H9 (cell line): ENCODE data around the gene LARP4B. TPM values are rescaled to one million over a fixed set of nuclear protein-coding genes. Genes with fewer than 3 reads are reported as not detected.

Experiments
- DNase-seq: peaks from one replicate; pipeline ENCODE4 v3.0.0-alpha.2; 2017
- H2AFZ ChIP-seq: one replicate; pipeline ENCODE4 v1.6.1; 2013; ENCODE audit warnings: mild to moderate bottlenecking, low read length, control low read depth, moderate library complexity
- H2AK5ac ChIP-seq: 2 replicates; pipeline ENCODE4 v1.6.1; 2013; ENCODE audit warnings: low read length, control low read depth, mixed read lengths; ENCODE audit not compliant: insufficient read length
- H2BK120ac ChIP-seq: one replicate; pipeline ENCODE4 v1.6.1; 2013; ENCODE audit warnings: low read depth, mild to moderate bottlenecking, low read length, control low read depth, inconsistent platforms; ENCODE audit not compliant: poor library complexity, severe bottlenecking
- H2BK12ac ChIP-seq: 2 replicates; pipeline ENCODE4 v1.6.1; 2013; ENCODE audit warnings: low read length, control low read depth, mixed read lengths, low read depth; ENCODE audit not compliant: insufficient read length
- H2BK15ac ChIP-seq: 2 replicates; pipeline ENCODE4 v1.6.1; 2013; ENCODE audit warnings: low read depth, low read length, control low read depth
- H2BK20ac ChIP-seq: one replicate; pipeline ENCODE4 v1.6.1; 2013; ENCODE audit warnings: low read depth, mild to moderate bottlenecking, low read length, control low read depth, inconsistent platforms; ENCODE audit not compliant: poor library complexity, severe bottlenecking
- H2BK5ac ChIP-seq: 2 replicates; pipeline ENCODE4 v1.6.1; 2013; ENCODE audit warnings: low read length, control low read depth, mixed read lengths; ENCODE audit not compliant: insufficient read length
- H3K14ac ChIP-seq: 2 replicates; pipeline ENCODE4 v1.6.1; 2013; ENCODE audit warnings: low read length, control low read depth; ENCODE audit not compliant: insufficient read depth
- H3K18ac ChIP-seq: 2 replicates; pipeline ENCODE4 v1.6.1; 2013; ENCODE audit warnings: low read depth, mild to moderate bottlenecking, mixed read lengths, low read length, control low read depth; ENCODE audit not compliant: insufficient read length
- H3K23ac ChIP-seq: 2 replicates; pipeline ENCODE4 v1.6.1; 2013; ENCODE audit warnings: low read length, control low read depth, mixed read lengths, low read depth; ENCODE audit not compliant: insufficient read length
- H3K23me2 ChIP-seq: 2 replicates; pipeline ENCODE4 v1.6.1; 2013; ENCODE audit warnings: low read depth, mild to moderate bottlenecking, mixed read lengths, low read length, control low read depth; ENCODE audit not compliant: insufficient read length, poor library complexity, severe bottlenecking
- H3K27ac ChIP-seq: 2 replicates; pipeline ENCODE4 v1.5.1; 2013; ENCODE audit warnings: low read length, control low read depth, mixed read lengths, low read depth; ENCODE audit not compliant: insufficient read length
- H3K27me3 ChIP-seq: 2 replicates; pipeline ENCODE4 v1.6.1; 2013; ENCODE audit warnings: low read length, control low read depth, inconsistent platforms; ENCODE audit not compliant: insufficient read depth
- H3K4ac ChIP-seq: 2 replicates; pipeline ENCODE4 v1.6.1; 2013; ENCODE audit warnings: low read depth, mild to moderate bottlenecking, control low read depth, inconsistent platforms, low read length, moderate library complexity
- H3K4me1 ChIP-seq: 2 replicates; pipeline ENCODE4 v1.6.1; 2013; ENCODE audit warnings: low read length, control low read depth, inconsistent platforms; ENCODE audit not compliant: insufficient read depth
- H3K4me2 ChIP-seq: 2 replicates; pipeline ENCODE4 v1.6.1; 2013; ENCODE audit warnings: low read length, control low read depth, mixed read lengths; ENCODE audit not compliant: insufficient read length, insufficient read depth
- H3K56ac ChIP-seq: 2 replicates; pipeline ENCODE4 v1.6.1; 2013; ENCODE audit warnings: low read depth, mild to moderate bottlenecking, mixed read lengths, low read length, control low read depth; ENCODE audit not compliant: insufficient read length
- H3K79me1 ChIP-seq: 2 replicates; pipeline ENCODE4 v1.6.1; 2013; ENCODE audit warnings: low read depth, mild to moderate bottlenecking, moderate library complexity, low read length, control low read depth, inconsistent platforms; ENCODE audit not compliant: insufficient read depth, poor library complexity, severe bottlenecking
- H3K79me2 ChIP-seq: 2 replicates; pipeline ENCODE4 v1.6.1; 2013; ENCODE audit warnings: low read length, control low read depth, inconsistent platforms; ENCODE audit not compliant: insufficient read depth
- H3K9ac ChIP-seq: 2 replicates; pipeline ENCODE4 v1.6.1; 2013; ENCODE audit warnings: low read length, control low read depth, mixed read lengths; ENCODE audit not compliant: insufficient read length; ENCODE audit errors: extremely low read depth
- H3K9me3 ChIP-seq: one replicate; pipeline ENCODE4 v1.6.1; 2013; ENCODE audit warnings: low read depth, low read length, inconsistent platforms; ENCODE audit not compliant: control insufficient read depth
- H3T11ph ChIP-seq: one replicate; pipeline ENCODE4 v1.6.1; 2013; ENCODE audit warnings: mild to moderate bottlenecking, low read length, control low read depth, inconsistent platforms
- H4K20me1 ChIP-seq: one replicate; pipeline ENCODE4 v1.6.1; 2013; ENCODE audit not compliant: control insufficient read depth, insufficient read length, insufficient read depth
- H4K5ac ChIP-seq: 2 replicates; pipeline ENCODE4 v1.6.1; 2013; ENCODE audit warnings: low read depth, mild to moderate bottlenecking, mixed read lengths, low read length, control low read depth; ENCODE audit not compliant: insufficient read length
- H4K8ac ChIP-seq: replicated peaks from 2 replicates; pipeline ENCODE4 v1.6.1; 2013; ENCODE audit warnings: low read length, control low read depth, mixed read lengths, low read depth; ENCODE audit not compliant: insufficient read length
- H4K91ac ChIP-seq: 2 replicates; pipeline ENCODE4 v1.6.1; 2013; ENCODE audit warnings: low read depth, mild to moderate bottlenecking, moderate library complexity, mixed read lengths, low read length, control low read depth; ENCODE audit not compliant: insufficient read length
- H3K27ac Mint-ChIP-seq, 3 experiments: 2 replicates in 2 of 3; 3 replicates in 1 of 3; pipeline ENCODE4 v1.8.0; 2020 to 2021; ENCODE audit warnings: mixed read lengths in 3 of 3, mild to moderate bottlenecking in 1 of 3, moderate library complexity in 1 of 3
- H3K27me3 Mint-ChIP-seq: 2 replicates; pipeline ENCODE4 v1.8.0; 2021; ENCODE audit warnings: low read depth, mild to moderate bottlenecking, moderate library complexity, mixed read lengths
- H3K36me3 Mint-ChIP-seq, 3 experiments: 2 replicates in 2 of 3; 3 replicates in 1 of 3; pipeline ENCODE4 v1.8.0; 2020 to 2021; ENCODE audit warnings: low read depth in 3 of 3, mixed read lengths in 3 of 3; ENCODE audit not compliant: insufficient read depth in 1 of 3
- H3K4me1 Mint-ChIP-seq, 2 experiments: 2 replicates each; pipeline ENCODE4 v1.8.0; 2020; ENCODE audit warnings: mixed read lengths in 2 of 2
- H3K4me3 Mint-ChIP-seq, 2 experiments: 2 replicates in 1 of 2; 3 replicates in 1 of 2; pipeline ENCODE4 v1.8.0; 2020 to 2021; ENCODE audit warnings: mild to moderate bottlenecking in 2 of 2, mixed read lengths in 2 of 2, moderate library complexity in 1 of 2
- H3K9me3 Mint-ChIP-seq, 2 experiments: 2 replicates in 1 of 2; 3 replicates in 1 of 2; pipeline ENCODE4 v1.8.0; 2020; ENCODE audit warnings: mild to moderate bottlenecking in 2 of 2, mixed read lengths in 2 of 2, moderate library complexity in 1 of 2
- CTCF ChIP-seq: fragments of 200-600 bp; sonication (generic); conservative IDR thresholded peaks from 3 replicates; pipeline ENCODE4 v1.8.0; 2021; ENCODE audit warnings: antibody characterized with exemption, mild to moderate bottlenecking
- WGBS: extraction: QIAGEN DNeasy Blood & Tissue Kit; methylation state at CpG from one replicate; pipeline ENCODE4 v1.1.7; 2013; ENCODE audit warnings: missing lambda C conversion rate, low lambda C conversion rate, mixed read lengths; ENCODE audit not compliant: insufficient read length; ENCODE audit errors: extremely low coverage; 5-methylcytosine and 5-hydroxymethylcytosine counted together
- total RNA-seq: library from RNA; stranded (reverse); gene quantifications from 2 replicates; pipeline ENCODE4 v1.2.1, GENCODE V29; 2021

The LARP4B gene
- total RNA-seq, 1 experiment from 2014 or later: 88.9 TPM

- Mint-ChIP-seq H3K36me3 (peaks cover 46 to 92% (median 78%) of the 10 kb centered on the region in 3 experiments; a peak in 6 of 7 replicates), H3K27me3 (no peaks in the 10 kb centered on the region), H3K4me1 (no peaks in the 10 kb centered on the region), H3K9me3 (no peaks in the 10 kb centered on the region), H3K27ac (no peak overlapping the region; a peak in 1 of 7 replicates), H3K4me3 (no peak overlapping the region)
- Histone ChIP-seq H2BK15ac (no peak overlapping the region), H3K23ac (no peak overlapping the region), H3K9ac (no peak overlapping the region), H3K4ac (no peak overlapping the region), H3K79me1 (no peaks in the 10 kb centered on the region), H4K20me1 (peaks cover 2% of the 10 kb centered on the region), H3K9me3 (no peaks in the 10 kb centered on the region), H3K27me3 (no peaks in the 10 kb centered on the region; the same call in 1 of the 2 replicates), H3K27ac (no peak overlapping the region), H3K18ac (no peak overlapping the region), H2BK20ac (no peak overlapping the region), H4K8ac (no peak overlapping the region), H3K4me2 (no peak overlapping the region), H2AFZ (no peak overlapping the region), H3T11ph (no peak overlapping the region), H2AK5ac (no peak overlapping the region), H3K56ac (no peak overlapping the region), H3K4me1 (no peaks in the 10 kb centered on the region), H2BK5ac (no peak overlapping the region), H4K5ac (no peak overlapping the region), H2BK120ac (no peak overlapping the region), H3K14ac (no peak overlapping the region), H2BK12ac (no peak overlapping the region), H4K91ac (no peak overlapping the region), H3K23me2 (no peaks in the 10 kb centered on the region), H3K79me2 (no peaks in the 10 kb centered on the region)
- TF ChIP-seq CTCF: no peak
- no peak for DNase-seq
- WGBS: no CpG with 5 or more reads among the region's 2 CpGs
Measured at GRCh38 chr10:818010-818409, 113.5 kb downstream of the LARP4B start.
